Iris pigment epithelial cell (primary cell): ENCODE data around the gene DEFB132.
A peak's percentile ranks its signal among the peaks of the same experiment; 100 is the strongest.
"Not testable (repeated sequence)": the region's sequence is repeated elsewhere in the genome, so short reads cannot be mapped to it uniquely, and the experiment has no call there.

Source experiments
- DNase-seq: peaks from one replicate; pipeline ENCODE4 v3.0.0-alpha.2; 2011; ENCODE audit warnings: low read depth

Gene DEFB132, protein sequence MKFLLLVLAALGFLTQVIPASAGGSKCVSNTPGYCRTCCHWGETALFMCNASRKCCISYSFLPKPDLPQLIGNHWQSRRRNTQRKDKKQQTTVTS

DNA sequence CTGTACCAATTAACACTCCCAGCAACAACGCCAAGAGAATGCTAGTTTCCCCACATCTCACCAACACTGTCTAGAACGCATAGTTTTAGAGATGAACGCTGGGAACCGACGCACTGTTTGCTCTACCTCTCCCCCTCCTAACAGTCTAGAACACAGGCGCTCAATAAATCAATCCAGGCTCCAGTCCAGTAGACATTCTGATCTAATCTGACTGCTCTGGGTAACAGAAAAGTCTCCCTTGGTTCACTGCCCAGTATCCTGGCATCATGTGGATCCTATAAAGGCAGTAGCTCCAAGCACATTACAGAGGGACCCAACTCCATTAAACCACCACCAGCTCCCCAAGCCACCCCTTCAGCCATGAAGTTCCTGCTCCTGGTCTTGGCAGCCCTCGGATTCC is at the start of gene DEFB132:
DEFB132 (plus strand) TSS at position 306 of the 400 bp plus-strand sequence; CDS start at position 361, 55 bp downstream.
- no peak for DNase-seq

DNA sequence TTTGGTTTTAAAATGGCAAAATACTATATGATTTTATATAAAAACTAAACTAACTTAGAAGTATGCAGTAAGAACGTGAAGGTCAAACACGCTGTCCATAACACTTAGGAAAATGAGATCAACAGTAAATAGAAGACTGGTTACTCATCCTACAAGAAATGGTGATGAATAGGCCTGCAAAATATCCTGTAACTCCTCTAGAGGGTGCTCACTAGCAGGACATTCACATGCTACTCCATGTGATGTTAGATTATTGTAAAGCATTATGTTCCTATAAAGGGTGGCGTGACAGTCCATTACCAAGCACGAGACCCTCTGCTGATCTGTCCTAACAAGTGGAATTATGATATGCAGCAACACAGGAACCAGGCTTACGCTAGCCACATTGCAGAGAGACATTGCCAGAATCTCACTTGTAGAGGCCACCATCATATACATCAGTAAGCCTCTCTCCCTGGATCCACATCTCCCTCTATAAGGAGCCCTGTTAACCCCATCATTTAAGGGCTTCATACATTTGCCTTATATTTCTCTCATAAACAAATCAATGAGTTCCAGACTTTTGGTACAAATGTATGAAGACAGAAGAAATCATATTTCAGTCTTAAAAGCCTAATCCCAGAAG is 48.5 kb upstream of the DEFB132 start:
- peak; percentile 88 for DNase-seq

DNA sequence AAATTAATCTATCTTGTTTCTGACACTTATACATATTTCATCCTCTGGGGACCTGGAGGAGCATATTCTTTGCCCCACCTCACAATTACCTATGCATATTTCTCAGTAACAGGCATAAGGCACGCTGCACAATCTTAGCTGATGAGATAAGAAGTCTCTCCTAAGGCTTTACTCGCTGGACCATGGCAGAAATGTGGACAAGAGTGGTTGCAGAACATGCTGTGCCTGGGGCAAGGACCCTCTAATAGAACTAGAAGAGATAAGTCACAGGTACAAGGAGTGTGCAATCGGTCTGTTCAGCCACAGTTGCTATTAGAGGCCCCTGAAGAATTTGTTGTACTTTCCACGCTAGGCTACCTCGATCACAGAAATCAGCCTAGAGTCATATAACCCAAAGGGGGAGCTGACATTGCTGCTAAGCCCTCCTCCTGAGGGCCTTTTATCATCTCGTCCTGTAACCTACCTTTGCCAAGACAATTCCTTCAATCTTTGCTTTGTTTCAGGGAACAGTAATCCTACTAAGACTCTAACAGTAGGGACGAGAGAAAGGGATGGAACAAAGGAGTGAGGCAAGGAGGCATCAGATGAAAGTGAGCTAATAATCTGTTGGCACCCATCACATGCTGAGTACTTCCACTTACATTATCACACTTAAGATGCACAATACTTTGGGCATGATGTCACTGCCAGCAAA is 46.6 kb upstream of the DEFB132 start:
- DNase-seq, result no peak

DNA sequence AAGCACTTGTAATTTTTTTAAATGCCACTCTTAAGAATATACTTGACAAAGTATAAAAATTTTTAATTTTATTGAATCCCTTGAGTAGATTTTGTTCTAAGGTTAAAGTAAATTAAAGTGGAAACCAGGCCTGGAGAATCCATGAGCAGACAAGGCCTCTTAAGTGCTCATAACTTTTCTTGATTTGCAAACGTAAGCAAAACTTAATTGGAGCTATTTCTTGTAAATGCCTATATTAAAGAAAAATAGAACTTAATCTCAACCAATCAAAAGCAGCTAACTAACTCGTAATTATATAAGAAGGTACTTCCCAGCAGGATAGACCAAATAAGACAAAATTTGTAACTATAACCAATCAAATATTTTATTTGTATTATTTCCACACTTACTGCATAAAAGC is 43.1 kb upstream of the DEFB132 start:
- DNase-seq, result no peak

DNA sequence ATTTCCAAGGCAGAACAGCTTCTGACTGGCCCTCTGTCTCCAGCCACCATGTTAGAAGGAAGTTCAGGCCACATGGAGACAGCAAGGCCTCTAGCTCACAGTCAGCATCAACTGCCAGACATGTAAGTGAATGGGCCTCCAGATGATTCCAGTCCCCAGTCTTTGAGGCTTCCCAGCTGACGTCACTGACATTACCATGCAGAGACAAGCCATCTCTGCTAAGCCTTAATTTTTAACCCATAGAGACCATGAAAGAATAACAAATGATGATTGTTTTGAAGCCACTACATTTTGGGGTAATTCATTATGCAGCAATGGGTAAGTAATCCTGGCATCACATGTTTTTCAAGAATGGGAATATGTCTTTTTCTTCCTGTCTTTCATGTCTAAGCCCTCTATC is 41.7 kb upstream of the DEFB132 start:
- no peak for DNase-seq

DNA sequence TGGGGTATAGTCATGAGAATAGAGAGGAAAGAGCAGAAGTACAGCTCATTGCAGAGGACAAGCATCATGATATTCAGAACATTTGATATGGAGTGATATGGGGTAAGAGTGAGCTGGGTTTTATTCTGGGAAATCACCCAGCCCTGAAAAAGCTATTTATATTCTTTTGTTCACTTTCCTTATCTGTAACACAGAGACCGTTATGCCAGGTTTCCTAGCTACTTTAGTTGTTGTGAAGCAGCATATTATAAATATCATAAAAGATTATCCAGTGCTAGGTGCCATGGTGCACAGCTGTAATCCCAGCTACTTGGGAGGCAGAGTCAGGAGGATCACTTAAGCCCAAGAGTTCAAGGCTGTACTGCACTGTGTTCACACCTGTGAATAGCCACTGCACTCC is 40.3 kb upstream of the DEFB132 start:
- no peak for DNase-seq

DNA sequence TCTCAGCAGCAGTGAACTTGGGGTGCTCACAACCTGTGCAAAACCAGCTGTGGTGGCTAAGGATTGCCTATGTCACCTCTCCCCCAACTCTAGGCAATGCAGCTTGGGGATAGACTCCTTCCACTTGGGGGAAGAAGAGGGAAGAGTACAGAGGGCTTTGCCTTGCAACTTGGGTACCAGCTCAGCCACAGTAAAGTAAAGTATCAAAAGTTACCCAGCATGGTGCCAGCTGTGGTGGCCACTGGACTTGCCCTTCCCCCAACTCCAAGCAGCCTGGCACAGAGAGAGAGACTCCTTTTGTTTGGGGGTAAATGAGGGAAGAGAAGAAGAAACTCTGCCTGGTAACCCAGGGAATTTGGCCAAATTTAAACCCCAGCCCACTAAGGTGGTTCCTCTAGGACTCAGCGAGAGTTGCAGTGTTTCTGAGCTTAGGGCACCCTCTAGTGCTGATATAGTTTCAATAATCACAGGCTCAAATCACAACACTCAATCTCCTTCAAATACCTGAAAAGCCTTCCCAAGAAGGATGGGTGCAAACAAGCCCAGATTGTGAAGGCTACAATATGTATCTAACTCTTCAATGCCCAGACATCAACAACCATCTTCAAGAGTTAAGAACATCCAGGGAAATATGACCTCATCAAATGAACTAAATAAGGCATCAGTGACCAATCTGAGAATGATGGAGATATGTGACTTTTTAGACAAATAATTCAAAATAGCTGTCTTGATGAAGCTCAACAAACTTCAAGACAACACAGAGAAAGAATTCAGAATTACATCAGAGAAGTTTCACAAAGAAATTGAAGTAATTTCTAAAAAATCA is 38.0 kb upstream of the DEFB132 start:
- peak; percentile 16 for DNase-seq

DNA sequence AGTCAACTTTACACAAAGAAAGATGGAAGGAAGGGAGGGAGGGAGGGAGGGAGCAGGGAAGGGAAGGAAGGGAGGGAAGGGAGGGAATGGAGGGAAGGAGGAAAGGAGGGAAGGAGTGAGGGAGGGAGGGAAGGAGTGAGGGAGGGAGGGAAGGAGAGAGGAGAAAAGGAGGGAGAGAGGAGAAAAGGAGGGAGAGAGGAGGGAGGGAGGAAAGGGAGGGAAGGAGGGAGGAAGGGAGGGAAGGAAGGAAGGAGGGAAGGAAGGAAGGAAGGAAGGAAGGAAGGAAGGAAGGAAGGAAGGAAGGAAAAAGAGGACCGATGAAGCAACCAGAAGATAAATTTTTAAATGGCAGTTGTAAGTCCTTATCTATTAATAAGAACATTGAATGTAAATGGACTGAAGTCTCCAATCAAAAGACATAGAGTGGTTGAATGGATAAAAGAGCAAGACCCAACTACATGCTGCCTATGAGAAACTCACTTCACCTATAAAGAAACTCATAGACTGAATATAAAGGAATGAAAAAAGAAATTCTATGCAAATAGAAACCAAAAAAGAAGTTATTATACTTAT is 36.2 kb upstream of the DEFB132 start:
- no peak for DNase-seq

DNA sequence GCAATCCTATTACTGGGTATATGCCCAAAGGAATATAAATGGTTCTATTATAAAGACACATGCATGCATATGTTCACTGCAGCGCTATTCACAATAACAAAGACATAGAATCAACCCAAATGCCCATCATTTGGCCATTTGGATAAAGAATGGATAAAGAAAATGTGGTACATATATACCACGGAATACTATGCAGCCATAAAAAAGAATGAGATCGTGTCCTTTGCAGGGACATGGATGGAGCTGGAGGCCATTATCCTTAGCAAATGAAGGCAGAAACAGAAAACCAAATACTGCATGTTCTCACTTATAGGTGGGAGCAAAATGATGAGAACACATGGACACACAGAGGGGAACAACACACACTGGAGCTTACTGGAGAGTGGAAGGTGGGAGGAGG is 31.6 kb upstream of the DEFB132 start:
- not testable (repeated sequence) for DNase-seq

DNA sequence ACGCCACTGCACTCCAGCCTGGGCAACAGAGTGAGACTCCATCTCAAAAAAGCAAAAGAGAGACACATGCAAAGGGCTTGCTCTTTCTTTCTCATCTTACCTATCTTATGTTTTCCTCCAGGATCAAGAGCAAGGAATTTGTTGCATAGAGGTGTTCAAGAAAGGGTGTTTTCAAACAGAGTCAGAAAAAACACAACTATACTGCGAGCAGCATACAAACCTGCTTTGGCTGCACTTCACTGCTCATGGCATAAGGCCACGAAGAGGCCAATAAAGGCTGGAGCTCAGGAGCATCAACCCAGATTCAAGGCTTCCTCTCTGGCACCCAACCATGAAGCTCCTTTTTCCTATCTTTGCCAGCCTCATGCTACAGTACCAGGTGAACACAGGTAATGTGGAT is 30.6 kb upstream of the DEFB132 start, which contains the start of gene DEFB129:
DEFB129 (plus strand) TSS at position 301 of the 400 bp plus-strand sequence; CDS start at position 332, 31 bp downstream.
- no peak for DNase-seq

DNA sequence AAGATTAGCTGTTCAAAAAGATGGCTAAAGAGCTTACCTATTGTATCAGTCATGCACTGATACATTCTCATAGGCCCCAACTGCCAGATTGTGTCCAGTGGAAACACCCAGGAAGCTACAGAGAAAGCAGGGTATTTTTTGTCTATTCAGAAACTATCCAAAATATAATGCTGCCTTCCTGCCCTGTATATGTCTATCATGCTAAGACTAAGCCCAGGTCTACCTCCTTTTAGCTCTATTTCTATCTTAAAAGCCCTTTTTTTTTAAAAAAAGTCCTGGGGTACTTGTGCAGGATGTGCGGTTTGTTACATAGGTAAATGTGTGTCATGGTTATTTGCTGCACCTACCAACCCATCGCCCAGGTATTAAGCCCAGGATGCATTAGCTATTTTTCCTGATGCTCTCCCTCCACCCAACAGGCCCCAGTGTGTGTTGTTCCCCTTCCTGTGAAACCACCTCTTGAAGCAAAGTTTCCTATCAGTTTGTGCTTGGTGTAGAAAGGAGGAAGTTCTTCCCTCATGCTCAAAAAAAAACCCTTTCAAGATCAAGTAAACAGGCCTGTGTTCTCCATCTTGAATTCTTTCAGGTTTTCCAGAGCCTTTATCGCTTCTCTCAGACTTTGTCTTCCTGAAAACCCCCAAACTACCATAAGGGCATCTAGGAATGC is 30.0 kb upstream of the DEFB132 start:
- no peak for DNase-seq

DNA sequence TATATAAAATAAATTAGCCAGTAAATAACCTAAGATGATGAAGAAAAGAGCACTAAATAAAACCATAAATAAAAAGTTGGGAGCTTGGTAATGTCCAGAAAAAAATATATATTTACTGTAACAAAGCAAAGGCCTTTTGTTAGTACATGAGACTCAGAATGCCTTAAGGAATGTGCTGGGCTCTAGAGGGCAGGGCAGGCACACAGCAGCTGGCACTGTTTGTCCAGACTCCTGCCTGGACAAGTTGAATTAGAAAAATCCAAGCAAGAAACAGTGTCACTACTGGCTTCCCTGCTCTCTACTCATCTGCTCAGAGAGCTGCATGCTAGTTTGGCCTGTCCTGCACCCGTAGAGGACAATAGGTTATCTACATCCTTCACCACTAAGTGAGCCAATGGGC is 21.6 kb upstream of the DEFB132 start:
- DNase-seq, result no peak

DNA sequence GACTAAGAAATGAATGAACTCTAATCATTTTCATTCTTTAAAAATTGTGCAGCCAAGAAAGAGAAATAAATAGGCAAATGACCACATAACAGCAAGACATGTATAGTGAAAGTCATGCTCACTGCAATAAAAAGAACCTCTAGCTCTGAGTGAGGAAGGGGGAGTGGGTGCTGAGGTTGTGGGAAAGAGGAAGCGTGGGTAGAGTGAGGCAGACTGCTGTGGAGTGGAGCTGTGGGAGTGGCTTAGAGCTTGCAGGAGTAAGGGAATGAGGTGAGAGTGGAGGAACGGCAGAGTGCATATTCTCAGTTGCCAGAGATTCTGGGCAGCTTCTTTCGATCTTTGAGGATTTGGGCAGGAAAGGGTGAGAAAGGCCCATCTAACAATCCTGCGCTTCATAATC is 20.0 kb upstream of the DEFB132 start:
- DNase-seq, result peak; percentile 1

DNA sequence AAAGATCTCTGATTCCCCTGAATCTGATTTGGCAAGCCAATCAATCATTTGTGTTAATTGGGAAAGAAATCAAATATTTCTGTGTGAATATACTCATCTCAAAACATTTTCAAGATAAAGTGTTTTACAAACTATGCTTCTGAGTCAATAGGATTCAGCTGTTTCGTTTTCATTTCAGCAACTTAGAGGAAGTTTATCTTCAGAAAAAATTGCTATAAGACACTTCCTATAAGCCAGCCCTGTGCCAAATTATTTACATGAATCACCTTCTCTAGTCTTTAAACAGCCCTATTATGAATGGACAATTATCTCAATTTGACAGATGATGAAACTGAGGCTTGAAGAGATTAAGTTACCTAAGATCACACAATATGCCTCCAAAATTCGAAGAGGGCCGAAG is 19.6 kb upstream of the DEFB132 start:
- peak; percentile 3 for DNase-seq

DNA sequence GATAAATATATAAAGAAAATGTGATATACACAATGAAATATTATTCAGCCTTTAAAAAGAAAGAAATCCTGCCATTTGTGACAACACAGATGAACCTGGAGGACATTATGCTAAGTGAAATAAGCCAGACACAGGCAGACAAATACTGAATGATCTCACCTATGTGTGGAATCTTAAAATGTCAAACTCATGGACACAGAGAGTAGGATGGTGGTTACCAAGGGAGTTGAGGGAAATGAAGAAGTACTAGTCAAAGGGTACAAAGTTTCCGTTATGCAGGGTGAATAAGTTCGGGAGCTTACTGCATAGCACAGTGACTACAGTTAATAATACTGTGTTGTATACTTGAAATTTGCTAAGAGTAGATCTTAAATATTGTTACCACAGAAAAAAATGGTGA is 14.6 kb upstream of the DEFB132 start:
- DNase-seq, result no peak

DNA sequence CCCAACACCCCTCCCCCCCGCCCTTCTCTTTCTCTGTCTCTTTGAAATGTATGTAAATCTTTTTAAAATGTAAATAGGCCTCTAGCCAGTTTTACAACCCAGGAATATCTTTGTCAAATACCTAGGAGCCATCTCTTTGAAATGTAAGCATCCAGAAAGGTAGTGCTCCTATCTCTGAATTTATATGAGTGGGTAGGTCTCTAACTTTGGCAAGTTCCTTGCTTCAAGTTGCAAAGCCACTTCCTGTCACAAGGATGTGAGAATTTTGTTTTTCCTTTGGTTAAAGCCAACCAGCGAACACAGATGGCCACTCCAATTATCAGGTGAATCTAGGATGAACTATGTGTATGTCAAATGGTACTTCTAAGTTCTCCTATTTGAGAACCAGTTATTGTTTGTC is 6.2 kb upstream of the DEFB132 start:
- DNase-seq, result no peak

DNA sequence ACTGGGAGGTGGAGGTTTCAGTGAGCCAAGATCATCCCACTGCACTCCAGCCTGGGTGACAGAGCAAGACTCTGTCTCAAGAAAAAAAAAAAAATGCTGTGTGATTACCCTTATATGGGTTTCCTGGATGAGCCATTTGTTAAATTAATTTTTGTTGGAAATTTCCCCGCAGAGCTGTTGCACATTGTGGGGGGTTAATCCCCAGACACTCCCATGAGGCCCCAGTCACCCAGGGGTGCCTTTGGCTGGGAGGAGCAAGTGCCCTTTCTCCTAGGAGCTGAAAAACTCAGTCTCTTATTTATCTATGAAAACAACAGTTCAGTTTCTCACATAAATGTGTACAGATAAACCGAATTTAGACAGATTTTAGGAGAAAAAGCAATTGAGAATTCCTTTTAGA is 4.7 kb upstream of the DEFB132 start:
- DNase-seq, result no peak

DNA sequence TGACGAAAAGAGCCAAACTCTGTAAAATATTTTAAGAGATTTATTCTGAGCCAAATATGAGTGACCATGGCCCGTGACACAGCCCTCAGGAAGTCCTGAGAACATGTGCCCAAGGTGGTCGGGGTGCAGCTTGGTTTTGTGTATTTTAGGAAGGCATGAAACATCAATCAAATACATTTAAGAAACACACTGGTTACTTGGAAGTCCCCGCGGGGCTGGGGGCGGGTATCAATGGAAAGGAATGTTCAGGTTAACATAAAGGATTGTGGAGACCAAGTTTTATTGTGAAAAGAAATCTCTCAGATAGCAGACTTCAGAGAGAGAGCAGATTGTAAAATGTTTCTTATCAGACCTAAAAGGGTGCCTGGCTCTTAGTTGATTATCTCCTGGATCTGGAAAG is 4.1 kb upstream of the DEFB132 start:
- DNase-seq, result not testable (repeated sequence)

DNA sequence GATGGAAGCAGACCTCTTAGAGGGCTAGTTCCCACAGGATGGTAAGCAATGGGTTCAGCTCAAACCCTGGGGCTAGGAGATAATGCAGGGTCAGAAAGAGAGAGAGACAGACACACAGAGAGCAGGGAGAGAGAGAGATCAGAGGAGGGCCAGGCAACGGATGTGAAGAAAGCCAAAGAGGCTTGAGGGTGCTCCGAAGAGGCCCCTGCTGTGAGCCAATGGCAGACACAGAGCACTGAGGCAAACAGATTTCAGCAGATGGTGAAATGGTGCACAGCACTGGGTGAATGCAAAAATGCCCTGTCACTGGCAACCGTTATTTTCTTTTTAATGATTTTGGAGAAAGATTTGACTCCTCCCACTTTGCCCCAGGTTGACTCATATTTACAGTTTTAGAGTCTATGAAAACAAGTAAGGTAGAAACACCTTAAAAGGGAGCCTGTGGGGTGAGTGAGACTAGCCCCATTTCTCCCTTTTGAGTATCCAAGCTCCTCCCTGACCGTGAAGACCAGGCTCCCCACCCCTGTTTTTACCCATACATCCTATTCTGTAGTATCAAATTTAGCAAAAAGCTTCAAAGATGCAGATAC is 840 bp downstream of the DEFB132 start:
- DNase-seq, result no peak

DNA sequence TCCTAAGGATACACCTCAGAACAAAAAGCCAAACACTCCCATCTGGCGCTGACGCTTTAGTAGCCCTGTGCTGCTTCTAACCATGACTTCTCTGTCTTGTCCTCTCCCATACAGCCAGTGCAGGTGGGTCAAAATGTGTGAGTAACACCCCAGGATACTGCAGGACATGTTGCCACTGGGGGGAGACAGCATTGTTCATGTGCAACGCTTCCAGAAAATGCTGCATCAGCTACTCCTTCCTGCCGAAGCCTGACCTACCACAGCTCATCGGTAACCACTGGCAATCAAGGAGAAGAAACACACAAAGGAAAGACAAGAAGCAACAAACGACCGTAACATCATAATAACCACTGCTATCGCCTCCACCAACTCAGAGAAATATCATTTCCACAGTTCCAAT is 1.4 kb downstream of the DEFB132 start:
- peak; percentile 29 for DNase-seq

DNA sequence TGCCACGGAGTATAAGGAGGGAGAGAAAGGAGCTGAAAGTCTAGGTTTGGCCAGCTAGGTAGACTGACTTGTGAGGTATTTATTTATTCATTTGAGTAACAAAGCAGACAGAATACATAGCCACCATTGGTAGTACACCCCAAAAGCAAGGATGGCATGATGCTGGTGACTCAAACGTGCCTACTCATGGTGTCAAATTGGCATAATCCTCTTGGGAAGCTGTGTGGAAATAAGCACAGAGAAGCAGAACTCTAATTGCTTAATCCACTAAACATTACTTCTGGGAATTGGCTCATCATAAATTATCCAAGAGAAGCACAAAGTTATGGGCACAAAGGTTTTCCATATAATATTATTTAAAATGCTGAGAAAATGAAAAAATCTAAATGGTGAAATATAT is 2.5 kb downstream of the DEFB132 start:
- DNase-seq, result no peak
